HG02938 (cell line): ENCODE measurements around the gene TEX35.
"Not testable (repeated sequence)": the region's sequence is repeated elsewhere in the genome, so short reads cannot be mapped to it uniquely, and the experiment has no call there.

Experiments used
- ATAC-seq: cut with Tn5 transposase; IDR thresholded peaks from one replicate; pipeline ENCODE4 v1.9.1; 2021; ENCODE audit warnings: mild to moderate bottlenecking, moderate library complexity; ENCODE audit not compliant: unreplicated experiment

TEX35 gene

DNA sequence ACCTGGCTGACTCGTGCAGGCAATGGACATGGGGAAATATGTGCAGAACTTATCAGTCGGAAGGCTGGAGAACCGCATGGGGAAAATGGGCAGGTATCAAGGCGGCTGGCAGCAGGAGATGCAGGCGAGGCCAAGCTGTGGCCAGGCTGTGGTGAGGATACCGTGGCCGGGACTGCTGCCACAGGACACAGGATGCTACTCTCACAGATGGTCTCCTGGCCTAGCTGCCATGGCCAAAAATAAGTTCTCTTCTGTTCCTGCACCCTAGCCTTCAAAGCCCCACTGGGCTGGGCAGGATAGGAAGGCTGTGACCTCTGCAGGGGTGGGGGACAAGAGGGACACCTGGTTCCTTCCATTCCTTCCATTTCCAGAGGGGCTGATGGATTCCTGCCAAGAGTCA, 26.4 kb downstream of the TEX35 start:
- ATAC-seq: no peak

DNA sequence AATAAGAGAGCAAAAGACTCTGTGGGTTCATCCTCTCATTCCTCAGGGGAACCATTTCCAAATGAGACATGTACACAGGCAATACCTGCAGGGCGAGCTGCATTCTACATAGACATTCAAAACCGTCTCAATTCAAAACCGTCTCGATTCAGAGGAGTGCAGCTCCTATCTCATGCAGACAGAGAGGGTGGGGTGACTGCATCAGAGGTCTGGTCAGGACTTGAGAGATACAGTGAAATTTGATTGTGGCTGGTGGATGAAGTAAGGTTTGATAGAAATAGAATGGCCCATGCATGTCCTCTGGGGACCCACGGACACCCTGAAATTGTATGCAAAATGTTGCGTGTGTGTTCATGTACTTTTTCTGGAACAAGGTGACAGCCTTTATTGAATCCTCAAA, 27.3 kb downstream of the TEX35 start:
- ATAC-seq: no peak

DNA sequence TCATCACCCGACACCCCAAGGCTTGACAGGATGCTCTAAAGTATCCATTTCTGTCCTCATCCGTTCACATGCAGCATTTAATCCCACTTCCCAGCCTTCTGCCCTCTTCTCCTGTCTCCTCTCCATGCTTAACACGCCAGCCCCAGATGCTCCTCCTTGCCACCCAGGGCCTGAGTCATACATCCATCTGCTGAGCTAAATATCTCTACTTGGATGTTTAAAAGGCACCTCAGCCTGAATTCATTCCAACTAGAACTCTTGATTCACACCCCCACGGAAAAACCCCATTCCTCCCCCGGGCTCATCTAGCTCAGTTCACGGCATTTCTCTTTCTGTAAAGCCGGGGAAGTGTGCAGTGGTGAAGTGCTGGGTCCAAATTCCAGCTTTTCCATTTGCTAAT, 27.7 kb downstream of the TEX35 start:
- no peak for ATAC-seq

- no peak for ATAC-seq
Measured at GRCh38 chr1:178541379-178541778, 28.5 kb downstream of the TEX35 start.

GRCh38 chr1:178541829-178542553, 29.1 kb downstream of the TEX35 start:
- peak; percentile 33 for ATAC-seq

DNA sequence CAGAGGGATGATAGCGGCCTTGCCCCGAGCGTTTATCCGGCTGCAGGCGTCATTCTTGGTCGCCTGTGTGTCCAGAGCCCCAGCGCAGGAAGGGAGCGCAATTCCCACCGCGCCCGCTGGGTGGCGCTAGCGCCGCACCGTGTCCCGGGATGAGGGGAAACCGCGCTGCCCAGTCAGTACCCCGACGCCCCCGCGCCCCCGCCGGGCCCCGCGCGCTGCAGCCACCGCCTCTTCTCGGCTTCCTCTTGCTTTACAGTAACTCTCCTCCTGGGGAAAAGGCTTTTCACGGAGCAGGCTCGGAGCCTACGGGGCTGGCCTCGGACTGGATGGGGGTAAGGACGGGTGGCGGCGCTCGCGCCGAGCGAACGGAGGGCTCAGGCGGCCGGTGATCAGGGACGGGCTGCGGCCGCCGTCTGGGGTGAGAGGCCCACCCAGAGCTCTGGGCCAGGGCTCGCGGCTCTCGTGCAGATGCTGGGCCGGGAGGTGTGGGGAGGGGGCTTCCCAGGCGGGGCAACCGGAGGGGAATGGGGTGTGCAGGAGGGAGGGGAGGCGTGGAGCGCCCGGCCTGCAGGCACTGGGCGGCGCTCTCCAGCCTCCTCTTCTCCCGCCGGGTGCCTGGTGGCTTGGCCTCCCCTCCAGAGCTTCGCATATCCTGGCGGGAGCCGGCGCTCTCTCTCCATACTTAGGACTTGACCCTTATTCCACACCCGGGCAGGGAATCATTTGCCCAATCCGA, 29.8 kb downstream of the TEX35 start:
- peak; percentile 86 for ATAC-seq

- peak; percentile 44 for ATAC-seq
Measured at GRCh38 chr1:178543290-178543607, 30.3 kb downstream of the TEX35 start.

DNA sequence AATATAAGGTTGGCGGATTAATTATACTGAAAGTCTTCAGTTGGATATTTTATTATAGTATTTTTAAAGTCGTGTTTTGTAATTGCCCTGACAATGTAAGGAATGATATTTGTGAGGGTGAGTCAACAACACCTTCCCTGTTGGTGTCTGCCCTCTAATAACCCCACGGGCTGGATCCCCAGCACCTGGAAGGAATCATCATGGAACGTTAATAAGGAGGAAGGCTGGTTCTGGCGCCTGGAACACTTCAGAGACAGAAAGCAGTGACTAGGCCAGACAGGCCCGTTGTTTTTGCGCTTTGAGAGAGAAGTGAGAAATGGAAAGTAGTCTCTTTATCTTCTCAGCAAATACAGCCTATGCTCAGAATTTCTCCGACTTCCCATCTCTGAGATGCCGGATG, 31.6 kb downstream of the TEX35 start:
- no peak for ATAC-seq

GRCh38 chr1:178548108-178548507, 35.2 kb downstream of the TEX35 start:
- no peak for ATAC-seq

DNA sequence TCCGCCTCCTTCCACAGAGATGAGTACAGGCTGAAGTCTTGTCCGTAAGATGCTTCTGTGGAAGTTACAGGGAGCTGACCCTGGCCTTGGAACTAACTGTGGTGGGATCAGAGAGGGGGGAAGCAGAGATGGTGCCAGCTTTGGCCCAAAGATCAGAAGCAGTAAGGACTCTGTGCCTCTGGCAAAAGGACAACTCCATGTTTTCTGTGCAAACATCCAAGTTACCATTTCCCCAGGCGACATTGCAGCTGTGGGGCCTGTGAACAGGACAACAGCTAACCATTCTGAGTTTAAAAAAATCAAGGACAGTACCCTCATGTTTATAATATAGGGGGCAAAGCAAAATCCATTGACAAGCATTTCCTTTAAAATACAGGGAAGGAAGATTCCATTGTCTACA, 38.4 kb downstream of the TEX35 start:
- no peak for ATAC-seq

DNA sequence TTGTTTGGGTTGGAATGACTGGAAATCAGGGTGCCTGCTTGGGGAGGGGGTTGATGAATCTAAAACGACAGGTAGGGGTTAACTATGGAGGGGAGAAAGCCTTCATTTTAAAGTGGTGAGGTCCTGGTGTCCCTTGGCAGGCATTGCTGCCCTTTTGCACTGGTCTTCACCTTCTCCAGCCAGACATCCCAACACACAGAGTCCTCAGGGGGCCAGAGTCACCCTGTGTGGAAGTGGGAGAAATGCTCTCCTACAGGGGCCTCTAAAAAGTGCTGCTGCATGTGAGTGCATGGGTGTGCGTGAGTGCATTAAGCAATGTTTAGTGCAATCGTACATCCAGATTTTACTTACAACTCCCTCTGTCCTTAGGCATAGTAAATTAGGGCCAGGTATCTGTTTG, 39.0 kb downstream of the TEX35 start:
- ATAC-seq: no peak

- no peak for ATAC-seq
Measured at GRCh38 chr1:178552856-178553255, 39.9 kb downstream of the TEX35 start.

DNA sequence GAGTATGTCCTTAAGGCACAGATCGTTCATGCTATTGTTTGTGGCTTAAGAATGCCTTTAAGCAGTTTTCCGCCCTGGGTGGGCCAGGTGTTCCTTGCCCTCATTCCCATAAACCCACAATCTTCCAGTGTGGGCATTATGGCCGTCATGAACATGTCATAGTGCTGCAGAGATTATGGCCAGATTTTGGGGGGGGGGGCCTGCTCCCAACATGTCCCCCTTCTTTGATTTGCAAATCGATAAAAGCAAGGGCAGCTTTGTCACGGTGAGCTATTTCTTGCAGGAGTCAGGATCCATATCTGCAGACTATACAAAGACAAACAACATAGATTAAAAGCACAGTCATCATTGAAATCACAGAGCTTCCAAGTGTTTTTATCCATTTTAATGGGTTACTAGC, 41.4 kb downstream of the TEX35 start:
- ATAC-seq: not testable (repeated sequence)

GRCh38 chr1:178555613-178556012, 42.7 kb downstream of the TEX35 start:
- ATAC-seq: not testable (repeated sequence)

DNA sequence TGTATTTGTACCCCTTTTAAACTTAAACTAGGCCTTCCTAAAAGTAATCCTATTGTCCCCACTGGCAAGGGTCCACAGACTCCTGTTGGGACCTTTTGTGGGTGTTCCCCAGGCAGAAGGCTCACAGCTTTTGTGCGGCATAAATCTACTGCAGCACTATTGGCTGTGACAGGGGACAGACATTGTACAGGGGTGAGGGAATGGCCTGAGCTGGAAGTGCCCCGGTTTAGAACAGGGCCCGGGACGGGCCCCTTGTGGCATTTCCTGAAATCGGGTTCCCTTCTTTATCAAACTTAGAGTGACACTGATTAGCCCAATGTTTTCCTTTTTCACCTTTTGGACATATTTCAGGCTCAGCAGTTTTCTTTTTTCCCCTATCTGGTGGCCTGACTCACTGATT, 45.9 kb downstream of the TEX35 start:
- ATAC-seq: not testable (repeated sequence)

- no peak for ATAC-seq
Measured at GRCh38 chr1:178560871-178561376, 48.0 kb downstream of the TEX35 start.

- ATAC-seq: no peak
Measured at GRCh38 chr1:178563099-178563820, 50.4 kb downstream of the TEX35 start.

DNA sequence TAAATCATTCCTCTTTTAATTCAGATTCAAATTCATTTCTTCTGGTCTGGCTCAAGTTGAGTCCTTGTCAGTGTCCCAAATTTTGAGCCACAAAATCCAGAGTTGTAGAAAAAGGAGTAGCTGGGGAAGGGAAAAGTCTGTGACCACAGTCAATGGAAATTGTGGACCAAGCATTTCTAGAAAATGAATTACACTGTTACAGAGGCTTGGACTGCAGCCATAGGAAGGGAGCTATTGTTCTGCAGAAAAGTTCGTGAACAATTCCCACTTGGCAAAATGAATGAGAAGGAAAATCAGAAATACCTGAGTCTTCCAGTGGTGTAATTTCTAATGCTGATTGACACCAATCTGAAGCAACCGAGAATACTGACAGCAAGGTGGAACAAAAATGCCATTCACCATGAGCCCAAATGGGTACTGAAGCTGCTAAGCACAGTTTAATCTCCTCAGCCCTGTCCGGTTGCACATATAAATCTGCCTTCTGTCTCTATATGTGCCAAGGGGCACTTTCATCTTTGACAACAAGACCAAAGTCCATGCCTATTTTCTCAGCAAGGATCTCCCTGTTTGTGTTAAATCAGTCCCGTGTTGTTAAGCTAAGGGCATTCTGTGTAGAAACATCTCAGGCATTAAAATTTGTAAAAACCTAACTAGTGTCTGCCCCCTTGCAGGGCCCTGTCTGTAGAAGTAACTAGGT, 51.3 kb downstream of the TEX35 start:
- ATAC-seq: no peak

DNA sequence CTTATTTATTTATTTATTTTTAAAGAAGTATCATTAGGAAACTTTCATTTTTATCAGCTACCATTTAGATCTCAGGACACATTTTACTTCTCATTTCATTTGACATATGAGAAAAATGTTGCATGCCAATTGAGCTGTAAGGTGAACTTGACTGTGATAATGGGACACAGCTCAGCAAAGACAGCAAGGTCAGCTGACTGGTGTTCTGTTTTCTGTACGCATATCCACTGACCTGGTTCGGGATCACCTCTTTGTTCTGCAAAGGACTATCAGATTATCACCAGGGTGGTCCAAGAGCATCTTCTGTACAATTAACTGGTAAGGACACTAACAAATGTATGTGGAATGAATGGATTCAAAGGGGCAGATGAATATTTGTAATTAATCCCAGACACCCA, 51.9 kb downstream of the TEX35 start:
- no peak for ATAC-seq

DNA sequence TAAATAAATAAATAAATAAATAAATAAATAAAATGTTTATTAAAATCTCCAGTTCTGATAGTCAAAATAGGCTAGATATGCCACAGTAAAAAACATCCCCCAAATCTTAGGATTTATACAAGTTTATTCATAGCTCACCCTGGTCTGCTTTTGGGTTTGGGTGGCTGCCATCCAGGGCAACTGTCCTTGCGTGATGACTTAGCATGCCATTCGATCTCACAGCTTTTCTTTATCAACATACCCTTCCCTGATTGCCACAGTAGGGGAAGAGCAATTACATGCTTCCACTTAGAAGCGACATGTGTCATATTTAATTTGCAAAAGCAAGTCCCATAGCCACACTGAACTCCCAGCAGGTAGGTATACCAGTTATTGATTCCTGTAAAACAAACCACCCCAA, 52.7 kb downstream of the TEX35 start:
- ATAC-seq: no peak

GRCh38 chr1:178566187-178566586, 53.3 kb downstream of the TEX35 start:
- peak; percentile 92 for ATAC-seq
